GM23248 (cell line): ENCODE data around the gene SLC1A2. TPM values are rescaled to one million over a fixed set of nuclear protein-coding genes. Genes with fewer than 3 reads are reported as not detected.
A peak's percentile ranks its signal among the peaks of the same experiment; 100 is the strongest.

Source experiments
- DNase-seq: peaks from one replicate; pipeline ENCODE4 v3.0.0-alpha.2; 2015
- H2AFZ ChIP-seq: fragments of 200-600 bp; sonication (generic); 2 replicates; pipeline ENCODE4 v1.6.1; 2016; ENCODE audit warnings: antibody characterized with exemption
- H3F3A ChIP-seq: fragments of 200-600 bp; sonication (generic); 2 replicates; pipeline ENCODE4 v1.6.1; 2016; ENCODE audit warnings: mild to moderate bottlenecking, antibody characterized with exemption, mixed run types; ENCODE audit not compliant: insufficient read depth
- H3K27ac ChIP-seq: fragments of 200-600 bp; sonication (generic); 2 replicates; pipeline ENCODE4 v1.5.1; 2016; ENCODE audit warnings: mild to moderate bottlenecking
- H3K27me3 ChIP-seq: fragments of 200-600 bp; sonication (generic); replicated peaks from 2 replicates; pipeline ENCODE4 v1.6.1; 2016; ENCODE audit warnings: mild to moderate bottlenecking; ENCODE audit not compliant: insufficient read depth
- H3K36me3 ChIP-seq: fragments of 200-600 bp; sonication (generic); 2 replicates; pipeline ENCODE4 v1.6.1; 2016; ENCODE audit warnings: low read depth, mild to moderate bottlenecking
- H3K4me1 ChIP-seq: fragments of 200-600 bp; sonication (generic); 2 replicates; pipeline ENCODE4 v1.6.1; 2016; ENCODE audit warnings: mild to moderate bottlenecking; ENCODE audit not compliant: insufficient read depth
- H3K4me2 ChIP-seq: fragments of 200-600 bp; sonication (generic); one replicate; pipeline ENCODE4 v1.6.1; 2016; ENCODE audit warnings: mild to moderate bottlenecking; ENCODE audit not compliant: unreplicated experiment
- H3K4me3 ChIP-seq: fragments of 200-600 bp; sonication (generic); 2 replicates; pipeline ENCODE4 v1.5.1; 2016; ENCODE audit warnings: mild to moderate bottlenecking
- H3K79me2 ChIP-seq: fragments of 200-600 bp; sonication (generic); 2 replicates; pipeline ENCODE4 v1.6.1; 2016; ENCODE audit warnings: mild to moderate bottlenecking; ENCODE audit not compliant: insufficient read depth
- H3K9ac ChIP-seq: fragments of 200-600 bp; sonication (generic); 2 replicates; pipeline ENCODE4 v1.6.1; 2016; ENCODE audit warnings: mild to moderate bottlenecking
- H3K9me2 ChIP-seq: fragments of 200-600 bp; sonication (generic); 2 replicates; pipeline ENCODE4 v1.6.1; 2016; ENCODE audit warnings: mixed run types, mild to moderate bottlenecking, moderate library complexity; ENCODE audit not compliant: insufficient read depth
- H3K9me3 ChIP-seq: fragments of 200-600 bp; sonication (generic); one replicate; pipeline ENCODE4 v1.6.1; 2017; ENCODE audit warnings: low read depth
- H4K20me1 ChIP-seq: fragments of 200-600 bp; sonication (generic); 2 replicates; pipeline ENCODE4 v1.6.0; 2016; ENCODE audit not compliant: insufficient read depth
- EZH2 ChIP-seq: fragments of 200-600 bp; sonication (generic); IDR thresholded peaks from 2 replicates; pipeline ENCODE4 v1.6.1; 2018; ENCODE audit warnings: antibody characterized with exemption, mild to moderate bottlenecking; ENCODE audit not compliant: insufficient read depth, poor library complexity, severe bottlenecking
- EZH2phosphoT487 ChIP-seq: fragments of 200-600 bp; sonication (generic); IDR thresholded peaks from 2 replicates; pipeline ENCODE4 v1.6.1; 2018; ENCODE audit warnings: antibody characterized with exemption, moderate library complexity, mild to moderate bottlenecking, low read depth; ENCODE audit not compliant: insufficient read depth
- WGBS, 2 experiments: methylation state at CpG; one replicate each; pipeline ENCODE4 v1.1.6; 2015 to 2017; ENCODE audit warnings: low lambda C conversion rate in 2 of 2, low coverage in 1 of 2; ENCODE audit errors: missing lambda C conversion rate in 2 of 2; 5-methylcytosine and 5-hydroxymethylcytosine counted together
- in situ Hi-C: fragments of 300-500 bp; cut with MboI; formaldehyde crosslinking; loops from 2 replicates; pipeline ENCODE4 v1.15.0; 2020
- polyA plus RNA-seq: library from polyadenylated mRNA; unstranded; fragments of >200 nt; fragmentation: Nextera tagmentation; extraction: Ambion mirVana; gene quantifications from 2 replicates; pipeline ENCODE4 v1.2.1, GENCODE V29; 2016
- total RNA-seq: library from RNA; depleted of rRNA; stranded (reverse); fragments of >200 nt; shearing (Covaris generic); gene quantifications from 2 replicates; pipeline ENCODE4 v1.2.3, GENCODE V29; 2014

Gene SLC1A2
- total and polyA plus RNA-seq, 2 experiments from 2014 or later = 0.88 to 1.2 TPM

GRCh38 chr11:35403765-35404387, 15.5 kb downstream of the SLC1A2 start:
- Histone ChIP-seq H3K4me2 (no peak overlapping the region), H4K20me1 (no peaks in the 10 kb centered on the region), H3K27me3 (no peaks in the 10 kb centered on the region), H3K4me1 (peaks cover 4% of the 10 kb centered on the region), H3K9me2 (no peaks in the 10 kb centered on the region), H3K9me3 (no peaks in the 10 kb centered on the region), H3K4me3 (no peak overlapping the region), H3K79me2 (no peaks in the 10 kb centered on the region), H3K9ac (no peak overlapping the region), H2AFZ (no peak overlapping the region), H3K36me3 (no peaks in the 10 kb centered on the region), H3K27ac (no peak overlapping the region), H3F3A (no peaks in the 10 kb centered on the region; the same call in 1 of the 2 replicates)
- in situ Hi-C loops = loop anchor here (25.0 kb wide), 1 partner anchor 817 kb away; no protein-coding TSS in a partner anchor
- 78 to 88% methylated on average over 7 of the region's 7 CpGs for WGBS, 2 experiments
- no peak for DNase-seq
- TF ChIP-seq EZH2phosphoT487 (no peak), EZH2 (no peak)

- Histone ChIP-seq H3K27ac (no peak overlapping the region), H3K9me2 (no peaks in the 10 kb centered on the region), H2AFZ (no peak overlapping the region), H3F3A (no peaks in the 10 kb centered on the region; the same call in 1 of the 2 replicates), H3K4me2 (no peak overlapping the region), H3K27me3 (no peaks in the 10 kb centered on the region), H3K79me2 (no peaks in the 10 kb centered on the region), H3K36me3 (no peaks in the 10 kb centered on the region), H4K20me1 (no peaks in the 10 kb centered on the region), H3K9ac (no peak overlapping the region), H3K4me1 (peaks cover 9% of the 10 kb centered on the region), H3K4me3 (no peak overlapping the region), H3K9me3 (no peaks in the 10 kb centered on the region)
- WGBS, 2 experiments = 94 to 96% methylated on average over 9 of the region's 9 CpGs
- in situ Hi-C loops = loop anchor here (25.0 kb wide), 1 partner anchor 816 kb away; no protein-coding TSS in a partner anchor
- no peak for DNase-seq
- no peak for TF ChIP-seq EZH2
- TF ChIP-seq EZH2phosphoT487 = no peak
These were observed 16.4 kb downstream of the SLC1A2 start for GRCh38 chr11:35402751-35403660.

GRCh38 chr11:35398881-35399280, 20.5 kb downstream of the SLC1A2 start:
- Histone ChIP-seq H3K9me2 (no peaks in the 10 kb centered on the region), H3K36me3 (no peaks in the 10 kb centered on the region), H3K27ac (no peak overlapping the region), H3F3A (no peaks in the 10 kb centered on the region; the same call in 1 of the 2 replicates), H3K9me3 (no peaks in the 10 kb centered on the region), H3K4me3 (no peak overlapping the region), H2AFZ (0 out of 2 replicates have a peak overlapping the region, but pooled peaks have one; percentile 14), H3K79me2 (no peaks in the 10 kb centered on the region), H3K9ac (no peak overlapping the region), H4K20me1 (no peaks in the 10 kb centered on the region), H3K4me1 (peaks cover 9% of the 10 kb centered on the region), H3K4me2 (no peak overlapping the region), H3K27me3 (no peaks in the 10 kb centered on the region)
- 4 to 17% methylated on average over 1 of the region's 1 CpG for WGBS, 2 experiments
- DNase-seq = peak; percentile 46
- in situ Hi-C loops = loop anchor here (10.0 kb wide), 1 partner anchor 404 kb away; no protein-coding TSS in a partner anchor
- TF ChIP-seq EZH2phosphoT487 (no peak), EZH2 (no peak)

- Histone ChIP-seq H3F3A (peaks cover 10% of the 10 kb centered on the region), H3K27ac (no peak overlapping the region), H3K4me3 (no peak overlapping the region), H3K79me2 (no peaks in the 10 kb centered on the region), H3K4me2 (no peak overlapping the region), H3K9me2 (no peaks in the 10 kb centered on the region), H3K27me3 (no peaks in the 10 kb centered on the region), H2AFZ (no peak overlapping the region), H3K4me1 (peaks cover 25% of the 10 kb centered on the region), H4K20me1 (no peaks in the 10 kb centered on the region), H3K36me3 (no peaks in the 10 kb centered on the region), H3K9me3 (no peaks in the 10 kb centered on the region), H3K9ac (no peak overlapping the region)
- TF ChIP-seq EZH2phosphoT487 = no peak
- no peak for TF ChIP-seq EZH2
- no peak for DNase-seq
- in situ Hi-C loops = loop anchor here (10.0 kb wide), 1 partner anchor 400 kb away; no protein-coding TSS in a partner anchor
- 96 to 97% methylated on average over 5 of the region's 5 CpGs for WGBS, 2 experiments
These were observed 24.4 kb downstream of the SLC1A2 start for GRCh38 chr11:35394941-35395340.
